ENCODE data around the gene SCN10A.

GRCh38 chr3:38698760-38699159 is 117.3 kb downstream of the SCN10A start:
- TF ChIP-seq EZH2 (IDR thresholded peaks at IDR 0.05; ENCODE audit: borderline replicate concordance) (no peak), CTCF (IDR thresholded peaks at IDR 0.05; ENCODE audit: poor library complexity) (no peak)

Measured in hepatocyte (in vitro differentiated cells).